K562 (cell line): Measurements from ENCODE around the gene DMAC2. TPM values are rescaled to one million over a fixed set of nuclear protein-coding genes. Genes with fewer than 3 reads are reported as not detected.

Experiments used
- DEAF1 ChIP-seq: fragments of 450-650 bp; formaldehyde crosslinking; IDR thresholded peaks from 2 replicates; pipeline ENCODE4 v1.4.0; 2020; ENCODE audit warnings: mild to moderate bottlenecking, moderate library complexity
- HMBOX1 ChIP-seq: sonication (generic); IDR thresholded peaks from 2 replicates; pipeline ENCODE4 v1.6.1; 2016
- KHSRP ChIP-seq: fragments of 450-650 bp; IDR thresholded peaks from 2 replicates; pipeline ENCODE4 v1.6.1; 2017
- MNT ChIP-seq, 2 experiments: fragments of 450-650 bp; conservative IDR thresholded peaks; 2 replicates each; pipeline ENCODE4 v1.6.1; 2017; ENCODE audit warnings: mild to moderate bottlenecking in 2 of 2, moderate library complexity in 2 of 2
- NR2C2 ChIP-seq, 2 experiments: fragments of 200-800 bp in 1 of 2; sonication (Bioruptor generic) in 1 of 2; sonication (generic) in 1 of 2; formaldehyde crosslinking in 1 of 2; IDR thresholded peaks; 2 replicates each; pipeline versions ENCODE4 v1.6.1 to v1.8.0; 2016 to 2022; ENCODE audit warnings: mild to moderate bottlenecking in 1 of 2, missing compliant biosample characterization in 1 of 2, missing genetic modification characterization in 1 of 2, missing genetic modification reagents in 1 of 2
- POLR2G ChIP-seq: fragments of 200-400 bp; formaldehyde crosslinking; IDR thresholded peaks from 2 replicates; pipeline ENCODE4 v1.6.1; 2017; ENCODE audit warnings: low read depth, mild to moderate bottlenecking, antibody characterized with exemption, low read length, moderate library complexity
- RAD21 ChIP-seq, 2 experiments: fragments of 250-450 bp in 1 of 2; fragments of 450-650 bp in 1 of 2; sonication (Bioruptor Pico) in 1 of 2; formaldehyde crosslinking in 1 of 2; IDR thresholded peaks in 1 of 2; conservative IDR thresholded peaks in 1 of 2; 2 replicates each; pipeline versions ENCODE4 v1.4.0 to v1.8.0; 2020 to 2022; ENCODE audit warnings: mild to moderate bottlenecking in 2 of 2, moderate library complexity in 1 of 2
- RUNX1 ChIP-seq: sonication (generic); IDR thresholded peaks from 2 replicates; pipeline ENCODE4 v1.6.1; 2016; ENCODE audit warnings: antibody characterized with exemption, low read depth
- SMARCE1 ChIP-seq: fragments of 450-650 bp; IDR thresholded peaks from 2 replicates; pipeline ENCODE4 v1.7.1; 2016; ENCODE audit warnings: mild to moderate bottlenecking
- SMC3 ChIP-seq: conservative IDR thresholded peaks from 2 replicates; pipeline ENCODE4 v1.6.1; 2011; ENCODE audit warnings: low read depth, low read length, improper control_type of control experiment; ENCODE audit not compliant: insufficient read depth
- SRSF3 ChIP-seq: fragments of 200-400 bp; formaldehyde crosslinking; IDR thresholded peaks from 2 replicates; pipeline ENCODE4 v1.6.1; 2016; ENCODE audit warnings: mild to moderate bottlenecking, low read length, moderate library complexity; ENCODE audit not compliant: insufficient read depth
- ZFX ChIP-seq: sonication (generic); formaldehyde crosslinking; IDR thresholded peaks from 2 replicates; pipeline ENCODE4 v1.8.0; 2022; ENCODE audit warnings: mild to moderate bottlenecking, missing genetic modification reagents, moderate library complexity
- ZNF212 ChIP-seq: fragments of 450-650 bp; formaldehyde crosslinking; IDR thresholded peaks from 2 replicates; pipeline ENCODE4 v1.4.0; 2020; ENCODE audit warnings: mild to moderate bottlenecking
- ZNF280A ChIP-seq: fragments of 450-650 bp; IDR thresholded peaks from 2 replicates; pipeline ENCODE4 v1.6.1; 2018; ENCODE audit warnings: mild to moderate bottlenecking, low read depth; ENCODE audit not compliant: partially characterized antibody
- polyA plus RNA-seq, 8 experiments: library from polyadenylated mRNA; depleted of rRNA in 4 of 8; stranded (reverse) in 5 of 8; unstranded in 3 of 8; fragments of >200 nt; fragmentation: Nextera tagmentation in 2 of 8; fragmentation: Illumina TruSeq in 1 of 8; extraction: Ambion mirVana in 2 of 8; extraction: Trizol in 1 of 8; gene quantifications; 2 replicates each; pipeline versions ENCODE4 v1.2.1 to v1.2.3, GENCODE V29; 2011 to 2014; ENCODE audit warnings: inconsistent platforms in 1 of 8, missing spikeins in 1 of 8
- total RNA-seq, 7 experiments: library from RNA; depleted of rRNA in 6 of 7; stranded (reverse); fragments of >200 nt in 6 of 7; fragmentation: Illumina TruSeq in 2 of 7; extraction: Trizol in 2 of 7; gene quantifications; 2 replicates each; pipeline versions ENCODE4 v1.2.1 to v1.2.3, GENCODE V29; 2011 to 2021; ENCODE audit warnings: low replicate concordance in 1 of 7

The DMAC2 gene
- total and polyA plus RNA-seq, 9 of the 15 experiments (the other 6 are each of a cell fraction or from before 2014, with no cell fraction given) = 12.9 to 61.2 (median 43.1) TPM

GRCh38 chr19:41431426-41432386 is 8.0 kb downstream of the DMAC2 start (continued):
- no peak for TF ChIP-seq HMBOX1
- no peak for TF ChIP-seq ZNF280A
- TF ChIP-seq DEAF1 = 0 out of 2 replicates have a peak, but pooled peaks have one; percentile 20
- no peak for TF ChIP-seq ZNF212 (CRISPR knock-in tag)
- no peak for TF ChIP-seq NR2C2 (CRISPR knock-in tag; IDR thresholded peaks at IDR 0.05)
- no peak for TF ChIP-seq NR2C2 (tag; IDR thresholded peaks at IDR 0.05)
- 0 out of 2 replicates have a peak, but pooled peaks have one; percentile 24 for TF ChIP-seq SMC3
- no peak for TF ChIP-seq ZFX (CRISPR knock-in tag)
- no peak for TF ChIP-seq SMARCE1
- peak; percentile 36 to 66 for TF ChIP-seq RAD21 (CRISPR knock-in tag; conservative IDR thresholded peaks at IDR 0.05 in 1 of 2, IDR thresholded peaks at IDR 0.05 in 1 of 2)
- TF ChIP-seq MNT (conservative IDR thresholded peaks at IDR 0.05) = 0 out of 4 replicates have a peak, but pooled peaks of 1 of the 2 experiments have one; percentile 14
- TF ChIP-seq POLR2G = peak; percentile 56; the same call in 1 of the 2 replicates
- no peak for TF ChIP-seq RUNX1
- TF ChIP-seq KHSRP = no peak
- no peak for TF ChIP-seq SRSF3
